Measurements from ENCODE around the gene PNPLA8.

The PNPLA8 gene, protein sequence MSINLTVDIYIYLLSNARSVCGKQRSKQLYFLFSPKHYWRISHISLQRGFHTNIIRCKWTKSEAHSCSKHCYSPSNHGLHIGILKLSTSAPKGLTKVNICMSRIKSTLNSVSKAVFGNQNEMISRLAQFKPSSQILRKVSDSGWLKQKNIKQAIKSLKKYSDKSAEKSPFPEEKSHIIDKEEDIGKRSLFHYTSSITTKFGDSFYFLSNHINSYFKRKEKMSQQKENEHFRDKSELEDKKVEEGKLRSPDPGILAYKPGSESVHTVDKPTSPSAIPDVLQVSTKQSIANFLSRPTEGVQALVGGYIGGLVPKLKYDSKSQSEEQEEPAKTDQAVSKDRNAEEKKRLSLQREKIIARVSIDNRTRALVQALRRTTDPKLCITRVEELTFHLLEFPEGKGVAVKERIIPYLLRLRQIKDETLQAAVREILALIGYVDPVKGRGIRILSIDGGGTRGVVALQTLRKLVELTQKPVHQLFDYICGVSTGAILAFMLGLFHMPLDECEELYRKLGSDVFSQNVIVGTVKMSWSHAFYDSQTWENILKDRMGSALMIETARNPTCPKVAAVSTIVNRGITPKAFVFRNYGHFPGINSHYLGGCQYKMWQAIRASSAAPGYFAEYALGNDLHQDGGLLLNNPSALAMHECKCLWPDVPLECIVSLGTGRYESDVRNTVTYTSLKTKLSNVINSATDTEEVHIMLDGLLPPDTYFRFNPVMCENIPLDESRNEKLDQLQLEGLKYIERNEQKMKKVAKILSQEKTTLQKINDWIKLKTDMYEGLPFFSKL

DNA sequence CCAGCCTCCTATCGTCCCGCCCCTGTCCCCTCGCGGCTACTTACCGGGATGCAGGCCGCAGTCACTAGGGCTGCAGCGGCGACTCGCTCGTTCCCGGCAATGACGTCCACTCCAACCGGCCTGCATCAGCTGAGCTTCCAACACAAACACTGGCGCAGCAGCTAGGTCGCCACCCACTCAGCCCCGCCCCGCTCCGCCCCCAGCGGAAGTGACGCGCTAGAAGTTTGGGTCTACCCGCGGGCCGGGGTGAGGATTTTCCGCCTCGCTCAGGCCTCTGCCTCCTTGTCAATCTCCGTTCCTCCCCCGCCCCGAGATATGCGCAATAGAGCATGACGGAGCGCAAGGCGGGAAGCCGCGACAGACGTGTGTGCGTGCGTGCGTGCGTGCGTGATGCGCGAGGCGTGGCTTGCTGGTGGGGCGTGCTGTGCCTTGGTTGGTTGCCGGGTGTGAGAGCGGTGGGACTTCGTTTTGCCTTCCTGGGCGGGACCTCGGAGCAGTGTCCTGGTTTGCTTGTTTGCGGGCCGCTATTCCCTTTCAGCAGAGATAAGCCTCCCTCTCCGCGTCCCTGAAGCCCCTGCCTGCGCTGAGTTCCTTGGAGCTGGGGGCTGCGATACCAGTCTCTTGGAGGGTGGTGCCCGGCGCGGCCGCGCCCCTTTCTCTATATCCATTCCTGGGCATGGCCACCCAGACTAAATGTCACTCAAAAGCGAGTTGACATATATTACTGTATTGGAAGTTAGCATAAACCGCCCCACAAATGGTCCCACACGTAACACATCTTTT is at the start of gene PNPLA8:
Gene PNPLA8 (minus strand): TSS at position 151 of the 783 bp plus-strand sequence. CDS start 10,644 bp downstream, outside the sequence.
- H3K4me1 ChIP-seq (ENCODE audit: low read depth, poor library complexity, severe bottlenecking), result peaks cover 18% of the 10 kb centered on the region
- no peaks in the 10 kb centered on the region for H3K36me3 ChIP-seq (ENCODE audit: insufficient read depth)
- peak within 1 kb of the TSS; percentile 64 for H3K9ac ChIP-seq
- peak within 1 kb of the TSS; percentile 29 for H3K4me3 ChIP-seq (IDR thresholded peaks at IDR 0.05; ENCODE audit: insufficient read depth, low read depth, low read length)
- no peaks in the 10 kb centered on the region for H4K20me1 ChIP-seq (ENCODE audit: insufficient read depth)
- peak within 1 kb of the TSS; percentile 79 for H3K4me2 ChIP-seq
- H3K27ac ChIP-seq, result peak within 1 kb of the TSS; percentile 58
- TF ChIP-seq, protein P1, sequence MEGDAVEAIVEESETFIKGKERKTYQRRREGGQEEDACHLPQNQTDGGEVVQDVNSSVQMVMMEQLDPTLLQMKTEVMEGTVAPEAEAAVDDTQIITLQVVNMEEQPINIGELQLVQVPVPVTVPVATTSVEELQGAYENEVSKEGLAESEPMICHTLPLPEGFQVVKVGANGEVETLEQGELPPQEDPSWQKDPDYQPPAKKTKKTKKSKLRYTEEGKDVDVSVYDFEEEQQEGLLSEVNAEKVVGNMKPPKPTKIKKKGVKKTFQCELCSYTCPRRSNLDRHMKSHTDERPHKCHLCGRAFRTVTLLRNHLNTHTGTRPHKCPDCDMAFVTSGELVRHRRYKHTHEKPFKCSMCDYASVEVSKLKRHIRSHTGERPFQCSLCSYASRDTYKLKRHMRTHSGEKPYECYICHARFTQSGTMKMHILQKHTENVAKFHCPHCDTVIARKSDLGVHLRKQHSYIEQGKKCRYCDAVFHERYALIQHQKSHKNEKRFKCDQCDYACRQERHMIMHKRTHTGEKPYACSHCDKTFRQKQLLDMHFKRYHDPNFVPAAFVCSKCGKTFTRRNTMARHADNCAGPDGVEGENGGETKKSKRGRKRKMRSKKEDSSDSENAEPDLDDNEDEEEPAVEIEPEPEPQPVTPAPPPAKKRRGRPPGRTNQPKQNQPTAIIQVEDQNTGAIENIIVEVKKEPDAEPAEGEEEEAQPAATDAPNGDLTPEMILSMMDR (conservative IDR thresholded peaks at IDR 0.05; ENCODE audit: low read depth, low read length), result no peak
- H3K27me3 ChIP-seq (ENCODE audit: insufficient read depth, low read depth), result no peaks in the 10 kb centered on the region
- peak within 1 kb of the TSS; percentile 87 for H2AFZ ChIP-seq (ENCODE audit: low read depth)
- no peaks in the 10 kb centered on the region; the same call in 1 of the 2 replicates for H3K79me2 ChIP-seq (ENCODE audit: insufficient read depth, low read depth)

DNA sequence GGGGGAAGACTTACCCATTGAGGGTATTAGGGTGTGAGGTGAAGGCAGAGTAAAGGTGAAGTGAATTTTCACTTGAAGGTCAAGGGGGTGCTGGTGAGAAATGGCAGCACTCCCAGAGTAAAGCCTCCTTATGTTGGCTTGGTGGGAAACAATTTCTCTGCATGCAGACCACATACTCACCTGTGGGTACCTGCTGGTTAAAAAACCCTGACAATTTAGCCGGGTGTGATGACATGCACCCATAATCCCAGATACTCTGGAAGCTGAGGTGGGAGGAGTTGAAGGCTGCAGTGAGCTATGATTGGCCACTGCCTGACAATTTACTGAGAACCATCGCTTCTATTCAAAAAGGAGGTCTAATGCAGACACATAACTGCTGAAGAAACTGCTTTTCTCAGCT is 49.2 kb upstream of the PNPLA8 start:
- Histone ChIP-seq H3K9ac (no peak overlapping the region), H2AFZ (ENCODE audit: low read depth) (no peak overlapping the region), H3K36me3 (ENCODE audit: insufficient read depth) (peaks cover 17% of the 10 kb centered on the region; the same call in 1 of the 2 replicates), H3K27me3 (ENCODE audit: insufficient read depth, low read depth) (no peaks in the 10 kb centered on the region), H3K4me1 (ENCODE audit: low read depth, poor library complexity, severe bottlenecking) (peaks cover 26% of the 10 kb centered on the region), H4K20me1 (ENCODE audit: insufficient read depth) (no peaks in the 10 kb centered on the region), H3K4me2 (no peak overlapping the region), H3K4me3 (IDR thresholded peaks at IDR 0.05; ENCODE audit: insufficient read depth, low read depth, low read length) (no peak overlapping the region), H3K27ac (no peak overlapping the region), H3K79me2 (ENCODE audit: insufficient read depth, low read depth) (peaks cover 40% of the 10 kb centered on the region)
- TF ChIP-seq, protein P1 (conservative IDR thresholded peaks at IDR 0.05; ENCODE audit: low read depth, low read length), result no peak

DNA sequence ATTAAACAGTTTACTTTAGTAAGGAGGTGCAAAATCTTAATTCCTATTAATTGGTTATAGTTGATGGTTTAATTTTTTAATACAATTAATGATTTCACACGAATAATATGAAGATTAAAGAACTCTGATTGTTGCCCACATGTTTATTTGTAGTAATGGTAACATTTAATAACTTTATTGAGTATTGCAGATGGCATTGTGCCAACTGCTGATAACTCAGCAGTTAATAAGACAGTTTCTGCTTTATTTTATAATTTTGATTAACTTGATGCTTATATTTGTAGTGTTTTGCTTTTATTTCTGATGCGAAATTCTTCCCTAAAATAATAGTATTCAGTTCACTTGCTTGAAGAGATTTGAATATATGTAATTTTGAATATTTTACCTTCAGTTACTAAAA is 46.5 kb upstream of the PNPLA8 start:
- Histone ChIP-seq H3K79me2 (ENCODE audit: insufficient read depth, low read depth) (peaks cover 60% of the 10 kb centered on the region), H3K36me3 (ENCODE audit: insufficient read depth) (peaks cover 17% of the 10 kb centered on the region; the same call in 1 of the 2 replicates), H3K4me3 (IDR thresholded peaks at IDR 0.05; ENCODE audit: insufficient read depth, low read depth, low read length) (no peak overlapping the region), H4K20me1 (ENCODE audit: insufficient read depth) (no peaks in the 10 kb centered on the region), H3K4me2 (peak overlapping the region; percentile 76; the same call in 1 of the 2 replicates), H3K27ac (no peak overlapping the region), H3K27me3 (ENCODE audit: insufficient read depth, low read depth) (no peaks in the 10 kb centered on the region), H3K4me1 (ENCODE audit: low read depth, poor library complexity, severe bottlenecking) (peaks cover 37% of the 10 kb centered on the region), H2AFZ (ENCODE audit: low read depth) (no peak overlapping the region), H3K9ac (no peak overlapping the region)
- TF ChIP-seq, protein P1 (conservative IDR thresholded peaks at IDR 0.05; ENCODE audit: low read depth, low read length), result no peak

DNA sequence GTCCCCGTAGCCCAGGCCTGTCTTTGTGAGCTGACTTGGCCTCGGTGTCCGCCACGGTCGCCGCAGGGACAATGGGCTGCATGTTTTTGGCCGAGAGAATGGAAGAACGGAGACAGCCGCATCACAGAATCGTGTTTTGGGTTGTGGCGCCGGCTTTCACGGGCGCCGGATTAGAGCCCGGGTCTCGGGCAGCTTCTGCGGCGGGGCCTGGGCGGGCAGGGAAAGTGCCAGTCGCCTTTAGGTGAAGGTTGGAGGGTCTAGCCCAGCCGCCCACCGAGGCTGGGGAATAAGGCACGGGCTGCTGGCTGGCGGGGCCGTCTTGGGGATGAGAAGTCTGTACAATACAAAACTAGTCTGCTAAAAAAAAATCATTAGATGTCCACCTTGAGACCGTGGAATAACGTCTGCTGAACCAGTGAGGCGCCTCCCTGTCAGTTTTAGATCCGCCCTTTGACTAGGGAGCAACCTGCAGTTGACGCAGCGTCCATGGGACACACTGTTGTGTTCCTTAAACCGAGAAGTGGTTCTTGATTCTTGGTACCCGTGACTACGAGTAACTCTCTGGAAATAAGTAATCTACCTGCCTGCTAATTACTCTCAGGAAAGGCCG is 44.3 kb upstream of the PNPLA8 start:
- Histone ChIP-seq H3K27ac (peak overlapping the region; percentile 92), H3K4me2 (peak overlapping the region; percentile 76), H4K20me1 (ENCODE audit: insufficient read depth) (no peaks in the 10 kb centered on the region), H3K4me3 (IDR thresholded peaks at IDR 0.05; ENCODE audit: insufficient read depth, low read depth, low read length) (no peak overlapping the region), H3K4me1 (ENCODE audit: low read depth, poor library complexity, severe bottlenecking) (peaks cover 46% of the 10 kb centered on the region), H3K9ac (peak overlapping the region; percentile 91), H3K27me3 (ENCODE audit: insufficient read depth, low read depth) (no peaks in the 10 kb centered on the region), H2AFZ (ENCODE audit: low read depth) (peak overlapping the region; percentile 56; the same call in 1 of the 2 replicates), H3K79me2 (ENCODE audit: insufficient read depth, low read depth) (peaks cover 79% of the 10 kb centered on the region), H3K36me3 (ENCODE audit: insufficient read depth) (peaks cover 17% of the 10 kb centered on the region; the same call in 1 of the 2 replicates)
- TF ChIP-seq, protein P1 (conservative IDR thresholded peaks at IDR 0.05; ENCODE audit: low read depth, low read length), result no peak

Data from KMS-11 (cell line).